ENCODE data around the gene C9orf85.
"Not testable (repeated sequence)": the region's sequence is repeated elsewhere in the genome, so short reads cannot be mapped to it uniquely, and the experiment has no call there.

The C9orf85 gene

GRCh38 chr9:71984831-71985281 lies 73.4 kb downstream of the C9orf85 start:
- intact Hi-C loops (cut with DNase I): no loop called here
- DNase-seq: peak in 1 of 42 donors; percentile 25

GRCh38 chr9:71985297-71985911 lies 74.0 kb downstream of the C9orf85 start:
- DNase-seq: peak in 1 of 42 donors; percentile 23
- intact Hi-C loops (cut with DNase I): no loop called here

- intact Hi-C loops (cut with DNase I): no loop called here
- DNase-seq: peak in 1 of 42 donors; percentile 5
Observed at GRCh38 chr9:71986900-71987299, 75.5 kb downstream of the C9orf85 start.

DNA sequence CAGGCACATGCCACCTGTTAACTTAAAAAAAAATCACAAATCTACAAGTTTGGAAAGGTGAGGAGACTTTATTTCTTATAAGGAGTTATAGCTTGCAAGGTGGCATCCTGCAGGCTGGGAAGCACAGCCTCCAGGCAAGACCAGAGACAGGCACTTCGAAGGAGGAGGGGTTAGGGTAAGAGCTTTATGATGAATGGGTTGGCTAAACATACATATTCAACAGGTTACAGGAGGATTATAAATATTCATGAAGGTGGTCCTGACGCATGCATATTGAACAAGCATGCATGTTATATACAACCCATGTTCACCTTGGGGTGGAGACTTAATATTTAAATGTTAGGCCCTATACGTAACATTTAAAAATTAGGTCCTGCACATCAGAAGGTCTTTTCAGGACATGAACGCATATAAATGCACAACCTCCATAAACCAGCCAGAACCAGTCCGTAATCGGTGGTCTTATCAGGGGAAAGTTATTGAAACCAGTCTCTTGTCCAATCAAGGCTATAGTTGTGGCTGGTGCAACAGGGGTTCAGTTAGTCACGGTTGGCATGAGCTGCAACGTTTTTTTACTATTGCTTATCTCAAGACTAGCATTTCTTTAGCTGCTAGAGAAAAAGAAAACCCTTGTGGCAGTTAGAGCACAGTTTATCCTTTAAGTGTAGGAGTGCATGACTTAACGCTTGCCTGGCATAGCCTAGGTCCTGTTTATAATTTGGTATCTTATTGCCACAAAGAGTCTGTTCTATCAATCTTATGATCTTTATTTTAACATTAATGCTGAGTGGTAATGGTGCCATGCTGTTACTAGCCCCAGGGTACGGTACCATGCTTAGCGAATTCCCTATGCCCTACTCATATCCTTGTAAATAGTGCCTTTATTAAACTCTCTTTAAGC lies 76.3 kb downstream of the C9orf85 start:
- DNase-seq: peak in 1 of 42 donors; percentile 10
- intact Hi-C loops (cut with DNase I): no loop called here

- peak in 1 of 42 donors; percentile 5 for DNase-seq
- intact Hi-C loops (cut with DNase I): no loop called here
Observed at GRCh38 chr9:71990466-71990865, 79.0 kb downstream of the C9orf85 start.

- DNase-seq: no peak
- intact Hi-C loops (cut with DNase I): no loop called here
Observed at GRCh38 chr9:72005451-72005850, 94.0 kb downstream of the C9orf85 start.

DNA sequence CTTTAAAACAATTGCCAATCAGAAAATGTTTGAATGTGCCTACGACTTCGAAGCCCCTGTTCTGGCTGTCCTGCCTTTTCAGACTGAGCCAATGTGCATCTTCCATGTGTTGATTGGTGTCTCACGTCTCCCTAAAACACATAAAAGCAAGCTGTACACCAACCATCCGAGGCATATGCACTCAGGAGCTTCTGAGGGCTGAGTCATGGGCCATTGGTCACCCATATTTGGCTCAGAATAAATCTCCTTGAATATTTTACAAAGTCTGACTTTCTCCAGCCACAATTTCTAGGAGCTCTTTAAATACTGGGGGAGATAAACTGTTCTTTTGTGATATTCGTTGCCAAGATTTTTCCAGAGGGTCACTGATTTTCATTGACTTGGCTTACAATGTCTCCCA lies 95.1 kb downstream of the C9orf85 start:
- no peak for DNase-seq

DNA sequence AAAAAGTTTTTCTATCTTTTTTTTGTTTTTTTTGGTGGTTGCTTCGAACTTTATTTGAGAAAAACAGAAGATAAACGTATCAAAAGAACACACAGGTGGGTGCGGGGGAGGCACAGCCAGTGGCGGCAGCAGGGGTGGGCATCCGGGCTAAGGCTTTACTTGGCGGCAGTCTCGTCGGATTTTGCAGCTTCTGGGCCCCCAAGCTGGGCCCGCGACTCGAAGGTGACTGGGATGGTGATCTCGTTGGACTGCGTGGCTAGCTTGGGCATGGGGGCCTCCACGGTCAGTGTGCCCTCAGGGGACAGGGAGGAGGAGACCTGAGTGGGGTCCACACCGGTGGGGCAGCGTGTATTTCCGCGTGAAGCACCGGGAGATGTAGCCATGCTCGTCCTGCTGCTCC lies 96.3 kb downstream of the C9orf85 start:
- DNase-seq; intact Hi-C loops (cut with DNase I): not testable (repeated sequence)

More for the DNA sequence above, 95.1 kb downstream of the C9orf85 start:
- intact Hi-C loops (cut with DNase I): no loop called here

GRCh38 chr9:72012646-72013045 lies 101.2 kb downstream of the C9orf85 start:
- intact Hi-C loops (cut with DNase I): no loop called here
- no peak for DNase-seq

DNA sequence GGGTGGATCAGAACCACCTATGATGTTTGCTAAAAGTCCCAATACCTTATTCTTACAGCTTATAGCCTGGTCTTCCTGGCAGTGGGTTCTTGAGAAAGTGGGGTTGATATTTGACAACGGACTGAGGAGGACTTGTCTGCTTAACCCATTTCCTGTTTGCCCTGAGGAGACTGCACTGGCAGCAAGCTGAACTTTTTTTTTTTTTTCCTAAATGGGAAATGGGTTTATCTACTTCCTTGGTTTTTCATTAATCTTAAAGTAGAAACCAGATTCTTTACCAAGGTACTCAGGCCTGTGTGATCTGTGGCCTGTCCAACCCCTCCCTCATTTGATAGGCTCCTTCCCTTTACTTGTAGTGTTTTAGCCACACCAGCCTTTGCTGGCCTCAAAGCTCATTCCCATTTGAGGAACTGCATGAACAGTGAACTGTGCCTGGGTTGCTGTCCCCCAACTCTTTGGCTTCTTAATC lies 101.9 kb downstream of the C9orf85 start:
- no peak for DNase-seq
- intact Hi-C loops (cut with DNase I): no loop called here

- intact Hi-C loops (cut with DNase I): no loop called here
- no peak for DNase-seq
Observed at GRCh38 chr9:72022841-72023240, 111.4 kb downstream of the C9orf85 start.
